ENCODE data around the gene SOCS2. TPM values are rescaled to one million over a fixed set of nuclear protein-coding genes. Genes with fewer than 3 reads are reported as not detected.

SOCS2 gene
- polyA plus RNA-seq, 1 donor (not counting 4 experiments of a cell fraction or from before 2014, with no cell fraction given), result 15.0 TPM

DNA sequence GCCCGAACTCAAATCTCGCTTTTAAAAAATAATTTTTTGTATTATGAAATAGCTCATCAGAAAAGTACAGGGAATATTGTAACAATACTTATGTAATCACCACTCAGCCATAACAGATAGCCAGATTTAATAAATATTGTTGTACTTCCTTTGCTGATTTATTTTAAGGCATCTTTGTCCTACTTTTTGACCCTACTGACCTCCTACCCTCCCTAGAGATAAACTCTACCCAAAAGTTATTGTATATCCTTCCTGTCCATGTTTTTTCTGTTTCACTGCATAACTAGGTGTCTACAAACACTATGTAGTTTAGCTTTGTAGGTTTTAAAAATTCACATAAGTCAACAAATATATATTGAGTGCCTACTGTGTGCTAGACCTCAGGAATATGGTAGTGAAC is 25.1 kb downstream of the SOCS2 start:
- Histone ChIP-seq H3K9me3 (ENCODE audit: control insufficient read depth, low read depth, low read length) (no peaks in the 10 kb centered on the region), H3K4me1 (ENCODE audit: control insufficient read depth, extremely low read depth, insufficient read depth, low read length) (no peaks in the 10 kb centered on the region), H3K9me1 (ENCODE audit: control insufficient read depth, extremely low read depth, insufficient read depth, low read length) (no peaks in the 10 kb centered on the region), H3K27ac (ENCODE audit: control insufficient read depth, insufficient read depth, low read length) (no peak overlapping the region), H3K9ac (ENCODE audit: control insufficient read depth, extremely low read depth, insufficient read depth, low read length) (no peak overlapping the region), H3K4me3 (ENCODE audit: control insufficient read depth in 2 of 3, extremely low read depth in 1 of 3, insufficient read depth in 2 of 3, low read depth in 1 of 3, low read length in 3 of 3) (no peak overlapping the region), H3K4me2 (ENCODE audit: control insufficient read depth, extremely low read depth, insufficient read depth, low read depth, low read length) (no peak overlapping the region), H3K36me3 (ENCODE audit: control insufficient read depth in 2 of 2, extremely low read depth in 1 of 2, insufficient read depth in 2 of 2, low read length in 2 of 2) (no peaks in the 10 kb centered on the region), H3K27me3 (ENCODE audit: control insufficient read depth, extremely low read depth, insufficient read depth, low read length) (no peaks in the 10 kb centered on the region), H4K20me1 (ENCODE audit: control insufficient read depth, extremely low read depth, insufficient read depth, low read length) (no peaks in the 10 kb centered on the region), H3K79me2 (ENCODE audit: control insufficient read depth, insufficient read depth, low read length) (no peaks in the 10 kb centered on the region), H2AFZ (ENCODE audit: control insufficient read depth, low read length) (no peak overlapping the region)
- dilution Hi-C loops (cut with MboI; ENCODE audit: extremely low pct_ligation_motif_present, low sequenced_read_pairs), result no loop called here
- TF ChIP-seq, protein P1, sequence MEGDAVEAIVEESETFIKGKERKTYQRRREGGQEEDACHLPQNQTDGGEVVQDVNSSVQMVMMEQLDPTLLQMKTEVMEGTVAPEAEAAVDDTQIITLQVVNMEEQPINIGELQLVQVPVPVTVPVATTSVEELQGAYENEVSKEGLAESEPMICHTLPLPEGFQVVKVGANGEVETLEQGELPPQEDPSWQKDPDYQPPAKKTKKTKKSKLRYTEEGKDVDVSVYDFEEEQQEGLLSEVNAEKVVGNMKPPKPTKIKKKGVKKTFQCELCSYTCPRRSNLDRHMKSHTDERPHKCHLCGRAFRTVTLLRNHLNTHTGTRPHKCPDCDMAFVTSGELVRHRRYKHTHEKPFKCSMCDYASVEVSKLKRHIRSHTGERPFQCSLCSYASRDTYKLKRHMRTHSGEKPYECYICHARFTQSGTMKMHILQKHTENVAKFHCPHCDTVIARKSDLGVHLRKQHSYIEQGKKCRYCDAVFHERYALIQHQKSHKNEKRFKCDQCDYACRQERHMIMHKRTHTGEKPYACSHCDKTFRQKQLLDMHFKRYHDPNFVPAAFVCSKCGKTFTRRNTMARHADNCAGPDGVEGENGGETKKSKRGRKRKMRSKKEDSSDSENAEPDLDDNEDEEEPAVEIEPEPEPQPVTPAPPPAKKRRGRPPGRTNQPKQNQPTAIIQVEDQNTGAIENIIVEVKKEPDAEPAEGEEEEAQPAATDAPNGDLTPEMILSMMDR (optimal IDR thresholded peaks at IDR 0.05 in 1 of 3, IDR thresholded peaks at IDR 0.05 in 1 of 3, conservative IDR thresholded peaks at IDR 0.05 in 1 of 3; ENCODE audit: extremely low read depth in 1 of 3, insufficient read depth in 2 of 3, low read length in 3 of 3), result no peak
- no peak for TF ChIP-seq EZH2 (IDR thresholded peaks at IDR 0.05; ENCODE audit: low read length)
- DNase-seq (ENCODE audit: low read depth, low spot score) (no peak), FAIRE-seq (no peak)

- no peak for DNase-seq (ENCODE audit: low read depth, low spot score)
- no peaks in the 10 kb centered on the region for H3K27me3 ChIP-seq (ENCODE audit: control insufficient read depth, extremely low read depth, insufficient read depth, low read length)
- H3K9me3 ChIP-seq (ENCODE audit: control insufficient read depth, low read depth, low read length), result no peaks in the 10 kb centered on the region
- H4K20me1 ChIP-seq (ENCODE audit: control insufficient read depth, extremely low read depth, insufficient read depth, low read length), result no peaks in the 10 kb centered on the region
- H3K9me1 ChIP-seq (ENCODE audit: control insufficient read depth, extremely low read depth, insufficient read depth, low read length), result no peaks in the 10 kb centered on the region
- H3K4me1 ChIP-seq (ENCODE audit: control insufficient read depth, extremely low read depth, insufficient read depth, low read length), result no peaks in the 10 kb centered on the region
- no peak overlapping the region for H3K27ac ChIP-seq (ENCODE audit: control insufficient read depth, insufficient read depth, low read length)
- H3K79me2 ChIP-seq (ENCODE audit: control insufficient read depth, insufficient read depth, low read length), result no peaks in the 10 kb centered on the region
- no peak overlapping the region for H3K4me3 ChIP-seq (ENCODE audit: control insufficient read depth in 2 of 3, extremely low read depth in 1 of 3, insufficient read depth in 2 of 3, low read depth in 1 of 3, low read length in 3 of 3)
- no peak overlapping the region for H3K9ac ChIP-seq (ENCODE audit: control insufficient read depth, extremely low read depth, insufficient read depth, low read length)
- TF ChIP-seq, protein P1 (optimal IDR thresholded peaks at IDR 0.05 in 1 of 3, IDR thresholded peaks at IDR 0.05 in 1 of 3, conservative IDR thresholded peaks at IDR 0.05 in 1 of 3; ENCODE audit: extremely low read depth in 1 of 3, insufficient read depth in 2 of 3, low read length in 3 of 3), result no peak
- TF ChIP-seq EZH2 (IDR thresholded peaks at IDR 0.05; ENCODE audit: low read length), result no peak
- no peaks in the 10 kb centered on the region for H3K36me3 ChIP-seq (ENCODE audit: control insufficient read depth in 2 of 2, extremely low read depth in 1 of 2, insufficient read depth in 2 of 2, low read length in 2 of 2)
- no peak overlapping the region for H3K4me2 ChIP-seq (ENCODE audit: control insufficient read depth, extremely low read depth, insufficient read depth, low read depth, low read length)
- FAIRE-seq, result no peak
- H2AFZ ChIP-seq (ENCODE audit: control insufficient read depth, low read length), result no peak overlapping the region
- dilution Hi-C loops (cut with MboI; ENCODE audit: extremely low pct_ligation_motif_present, low sequenced_read_pairs), result no loop called here
These were observed 26.7 kb downstream of the SOCS2 start for GRCh38 chr12:93599192-93599591.

Measured in keratinocyte (primary cell).